ENCODE results near the gene CKAP2L. TPM values are rescaled to one million over a fixed set of nuclear protein-coding genes. Genes with fewer than 3 reads are reported as not detected.

CKAP2L gene
- polyA plus RNA-seq, 4 donors: 12.5 to 15.4 (median 13.8) TPM

DNA sequence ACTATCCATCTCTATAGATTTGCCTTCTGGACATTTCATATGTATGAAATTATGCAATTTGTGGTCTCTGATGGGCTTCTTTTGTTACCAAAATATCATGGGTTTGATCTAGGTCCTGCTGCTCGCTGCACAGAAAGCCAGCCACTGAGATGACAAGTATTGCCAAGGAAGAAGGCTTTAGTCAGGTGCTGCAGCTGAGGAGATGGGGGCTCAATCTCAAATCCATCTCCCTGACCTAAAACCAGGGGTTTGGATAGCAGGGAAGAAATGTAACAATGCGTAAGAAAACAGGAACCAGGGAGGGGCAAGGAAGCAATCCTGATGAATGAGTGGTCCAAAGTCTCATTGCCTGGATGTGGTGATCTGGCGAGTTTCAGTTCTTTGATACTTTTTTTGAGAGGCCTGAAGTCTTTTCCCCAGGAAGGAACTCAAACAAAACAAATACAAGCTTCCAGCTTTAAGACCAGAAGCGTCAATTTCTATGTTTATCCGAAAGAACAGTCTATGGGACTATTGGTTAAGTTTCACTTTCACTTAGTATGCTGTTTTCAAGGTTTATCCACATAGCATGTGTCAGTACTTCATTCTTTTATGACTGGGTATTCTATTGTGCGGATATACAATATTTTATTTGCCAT lies 3.4 kb upstream of the CKAP2L start:
- no peak for DNase-seq (ENCODE audit: low read depth in 4 of 4, low spot score in 2 of 4)

DNA sequence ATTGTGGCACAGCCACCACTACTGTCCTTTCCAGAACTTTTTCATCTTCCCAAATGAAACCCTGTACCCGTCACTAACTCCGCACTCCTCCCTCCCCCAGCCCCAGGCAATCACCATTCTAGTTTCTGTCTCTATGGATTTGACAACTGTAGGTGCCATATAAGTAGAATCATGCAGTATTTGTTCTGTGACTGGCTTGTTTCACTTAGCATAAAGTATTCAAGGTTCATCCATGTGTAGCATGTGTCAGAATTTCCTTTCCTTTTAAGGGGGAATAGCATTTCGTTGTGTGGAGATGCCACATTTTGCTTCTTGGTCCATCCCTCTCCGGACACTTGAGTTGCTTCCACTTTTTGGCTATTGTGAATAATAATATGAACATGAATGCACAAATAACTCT lies 842 bp upstream of the CKAP2L start:
- peak in 1 of 4 donors; percentile 2 for DNase-seq (ENCODE audit: low read depth in 4 of 4, low spot score in 2 of 4)

DNA sequence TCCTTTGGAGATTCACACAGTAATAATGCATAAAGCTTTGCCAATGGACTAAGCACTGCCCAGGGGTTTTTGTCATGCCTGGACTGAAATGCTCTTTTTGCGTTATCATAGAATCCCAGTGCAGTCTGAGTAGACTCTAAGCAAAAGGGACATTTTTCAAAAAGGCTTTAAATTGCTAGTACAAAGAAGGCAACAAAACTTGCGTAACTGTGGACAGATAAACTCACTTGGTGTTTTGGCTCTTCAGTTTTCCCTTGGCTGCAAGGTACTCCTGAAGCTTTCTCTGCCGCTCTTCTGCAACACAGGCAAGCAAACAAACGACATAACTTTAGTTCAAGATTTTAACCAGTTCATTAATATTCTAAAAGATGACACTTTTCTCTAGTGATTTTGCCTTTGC lies 2.1 kb downstream of the CKAP2L start:
- no peak for DNase-seq (ENCODE audit: low read depth in 4 of 4, low spot score in 2 of 4)

DNA sequence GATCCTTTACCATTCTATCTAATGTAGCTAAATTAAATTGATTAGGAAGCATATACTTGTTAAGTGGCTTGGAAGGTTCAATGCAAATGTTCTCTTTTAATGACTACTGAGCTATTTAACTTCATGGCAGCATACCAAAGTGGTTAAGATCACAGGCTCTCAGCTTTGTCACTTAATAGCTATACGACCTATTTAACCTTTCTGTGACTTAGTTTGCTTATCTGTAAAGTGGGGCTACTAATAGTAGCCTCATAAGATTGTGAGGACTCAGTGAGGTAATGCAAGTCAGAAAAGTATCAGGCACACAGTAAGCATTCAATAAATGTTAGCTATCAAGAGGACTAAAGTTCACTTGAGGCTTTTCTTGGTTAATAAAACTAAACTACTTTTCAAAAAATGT lies 4.3 kb downstream of the CKAP2L start:
- DNase-seq (ENCODE audit: low read depth in 4 of 4, low spot score in 2 of 4): no peak

DNA sequence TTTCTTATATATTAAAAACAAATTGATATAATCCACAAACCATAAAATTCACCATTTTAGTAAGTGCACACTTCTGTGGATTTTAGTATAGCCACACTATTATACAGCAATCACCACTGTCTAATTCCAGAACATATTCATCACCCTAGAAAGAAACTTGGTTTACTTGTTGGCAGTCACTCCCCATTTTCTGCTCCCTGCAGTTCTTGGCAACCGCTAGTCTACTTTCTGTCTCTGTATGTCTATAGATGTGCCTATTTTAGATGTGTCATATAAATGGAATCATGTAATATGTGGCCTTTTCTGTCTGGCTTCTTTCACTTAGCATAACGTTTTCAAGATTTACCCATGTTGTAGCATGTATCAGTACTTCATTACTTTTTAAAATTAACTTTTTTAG lies 5.7 kb downstream of the CKAP2L start:
- DNase-seq (ENCODE audit: low read depth in 4 of 4, low spot score in 2 of 4): no peak

DNA sequence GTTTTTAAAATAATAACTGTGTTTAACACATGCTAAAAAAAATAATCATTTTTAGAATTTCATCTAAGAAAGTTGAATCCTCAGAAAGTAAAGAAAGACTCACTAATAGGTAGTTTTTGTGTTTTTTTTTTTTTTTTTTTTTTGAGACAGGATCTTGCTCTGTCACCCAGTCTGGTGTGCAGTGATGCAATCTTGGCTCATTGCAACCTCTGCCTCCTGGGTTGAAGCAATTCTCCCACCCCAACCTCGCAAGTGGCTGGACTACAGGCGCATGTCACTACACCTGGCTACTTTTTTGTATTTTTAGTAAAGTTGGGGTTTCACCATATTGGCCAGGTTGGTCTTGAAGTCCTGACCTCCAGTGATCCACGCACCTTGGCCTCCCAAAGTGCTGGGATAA lies 7.1 kb downstream of the CKAP2L start:
- DNase-seq (ENCODE audit: low read depth in 4 of 4, low spot score in 2 of 4): no peak

DNA sequence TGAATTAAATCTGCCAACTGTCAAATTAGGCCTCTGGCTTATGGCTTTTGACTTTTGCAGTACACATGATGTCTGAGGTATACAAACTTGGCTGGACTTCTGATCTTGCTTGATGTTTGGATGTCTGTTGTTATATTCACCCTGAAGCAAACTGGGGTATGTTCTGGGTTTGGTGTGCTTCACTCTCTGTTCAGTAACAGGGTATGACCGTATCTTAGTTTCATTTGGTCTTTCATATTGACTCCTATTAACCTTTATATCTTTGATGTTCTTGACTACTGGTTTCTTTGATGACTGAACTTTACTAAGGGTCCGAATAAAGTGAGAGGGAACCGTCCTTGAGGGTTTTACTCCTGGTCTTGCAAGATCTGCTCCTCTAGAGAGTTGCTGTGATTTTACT lies 8.2 kb downstream of the CKAP2L start:
- no peak for DNase-seq (ENCODE audit: low read depth in 4 of 4, low spot score in 2 of 4)

DNA sequence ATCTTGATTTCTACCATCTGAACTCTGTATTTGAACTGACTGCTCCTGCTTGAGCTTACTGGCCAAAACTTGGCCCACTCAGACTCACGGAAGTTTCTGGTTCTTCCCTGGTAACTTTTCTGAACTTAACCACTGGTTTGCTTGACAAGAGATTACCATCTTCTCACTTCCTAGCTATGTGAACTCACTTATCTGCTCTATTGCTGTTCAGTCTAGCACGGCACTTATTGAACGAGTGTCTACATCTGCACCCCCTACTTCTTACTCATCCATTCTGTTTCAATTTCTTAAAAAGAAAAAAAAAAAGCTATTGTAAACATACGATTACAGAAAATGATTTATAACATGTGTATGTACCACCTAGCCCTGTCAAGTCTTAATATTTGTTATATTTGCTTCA lies 9.0 kb downstream of the CKAP2L start:
- DNase-seq (ENCODE audit: low read depth in 4 of 4, low spot score in 2 of 4): no peak

DNA sequence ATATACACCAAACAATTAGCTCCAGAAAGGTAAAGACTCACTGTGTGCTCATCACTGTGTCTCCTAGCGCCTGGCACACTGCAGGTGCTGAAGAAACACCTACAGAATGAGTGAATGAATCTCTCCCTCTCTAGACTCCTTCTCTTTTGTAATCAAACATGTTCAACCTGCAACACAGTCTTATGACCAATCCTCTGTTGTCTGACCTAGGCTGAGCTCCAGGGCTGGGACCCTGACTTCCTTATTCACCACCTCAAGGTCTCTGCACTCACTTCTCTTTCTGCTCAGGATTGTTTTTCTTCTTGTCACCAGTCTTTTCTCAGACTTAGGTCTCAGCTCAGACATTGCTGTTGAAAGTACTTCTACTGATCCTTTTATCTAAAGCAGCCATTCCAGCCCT lies 9.8 kb downstream of the CKAP2L start:
- DNase-seq (ENCODE audit: low read depth in 4 of 4, low spot score in 2 of 4): no peak

DNA sequence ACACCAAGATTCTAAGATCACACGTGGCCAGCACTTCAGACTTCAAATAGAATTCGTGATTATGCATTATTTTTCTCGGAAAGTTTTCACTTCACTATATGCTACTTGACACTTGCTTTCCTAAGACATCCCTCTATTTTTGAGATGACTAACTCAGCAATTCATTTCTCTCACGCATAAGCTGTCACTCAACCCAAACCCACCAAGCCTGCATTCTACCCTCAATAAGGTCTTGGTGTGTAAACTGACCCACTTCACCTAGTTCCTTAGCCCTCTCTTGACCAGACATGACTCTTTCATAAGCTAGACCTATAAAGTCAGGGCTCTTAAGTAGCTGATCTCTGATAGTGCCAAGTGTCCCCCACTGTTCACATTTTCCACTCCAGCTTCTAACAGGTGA lies 11.7 kb downstream of the CKAP2L start:
- DNase-seq (ENCODE audit: low read depth in 4 of 4, low spot score in 2 of 4): no peak

DNA sequence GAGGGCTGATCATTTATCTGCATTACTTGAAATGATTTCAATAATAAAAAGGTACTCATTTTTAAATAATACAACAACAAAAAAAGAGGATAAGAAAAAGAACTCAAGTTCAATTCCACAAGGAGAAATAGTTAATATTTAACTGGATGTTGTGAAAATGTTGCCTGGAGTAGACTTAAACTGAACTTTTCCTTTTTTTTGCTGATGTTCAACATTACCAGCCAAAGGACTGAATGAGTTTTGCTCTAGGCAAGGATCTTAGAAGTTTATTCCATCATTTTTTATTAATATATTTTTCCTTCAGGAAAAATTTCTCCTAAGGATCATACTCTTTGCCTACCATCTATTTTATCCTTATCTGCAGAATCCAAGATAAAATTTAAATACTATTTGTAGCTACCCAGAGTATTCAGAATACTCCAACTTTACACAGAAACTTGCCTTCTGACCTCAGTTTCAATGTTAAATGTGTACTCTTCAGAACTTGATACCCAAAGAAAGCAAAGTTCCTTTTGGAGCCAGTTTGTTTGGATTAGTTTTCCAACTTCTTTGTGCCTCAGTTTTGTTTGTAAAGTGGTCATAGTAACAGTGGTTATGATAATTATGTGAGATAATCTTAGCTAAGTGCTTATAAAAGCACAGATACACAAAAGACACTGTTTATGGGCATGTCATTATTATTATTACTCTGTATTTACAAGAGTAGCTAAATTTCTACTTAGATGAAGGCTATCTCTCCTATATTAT lies 12.8 kb downstream of the CKAP2L start:
- DNase-seq (ENCODE audit: low read depth in 4 of 4, low spot score in 2 of 4): no peak

DNA sequence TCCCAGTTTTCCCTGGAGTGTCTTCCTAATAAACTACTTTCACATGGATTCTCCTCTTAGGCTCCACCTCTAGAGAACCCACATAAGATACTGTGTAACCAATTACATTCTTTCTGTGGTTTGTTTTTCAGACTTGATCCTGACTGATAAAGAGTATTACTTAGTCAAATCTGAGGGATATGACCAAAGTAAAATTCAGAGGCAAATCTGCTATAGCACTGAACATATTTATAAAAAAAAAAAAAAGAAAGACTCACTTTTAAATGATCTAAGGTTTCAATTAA lies 13.9 kb downstream of the CKAP2L start:
- no peak for DNase-seq (ENCODE audit: low read depth in 4 of 4, low spot score in 2 of 4)

DNA sequence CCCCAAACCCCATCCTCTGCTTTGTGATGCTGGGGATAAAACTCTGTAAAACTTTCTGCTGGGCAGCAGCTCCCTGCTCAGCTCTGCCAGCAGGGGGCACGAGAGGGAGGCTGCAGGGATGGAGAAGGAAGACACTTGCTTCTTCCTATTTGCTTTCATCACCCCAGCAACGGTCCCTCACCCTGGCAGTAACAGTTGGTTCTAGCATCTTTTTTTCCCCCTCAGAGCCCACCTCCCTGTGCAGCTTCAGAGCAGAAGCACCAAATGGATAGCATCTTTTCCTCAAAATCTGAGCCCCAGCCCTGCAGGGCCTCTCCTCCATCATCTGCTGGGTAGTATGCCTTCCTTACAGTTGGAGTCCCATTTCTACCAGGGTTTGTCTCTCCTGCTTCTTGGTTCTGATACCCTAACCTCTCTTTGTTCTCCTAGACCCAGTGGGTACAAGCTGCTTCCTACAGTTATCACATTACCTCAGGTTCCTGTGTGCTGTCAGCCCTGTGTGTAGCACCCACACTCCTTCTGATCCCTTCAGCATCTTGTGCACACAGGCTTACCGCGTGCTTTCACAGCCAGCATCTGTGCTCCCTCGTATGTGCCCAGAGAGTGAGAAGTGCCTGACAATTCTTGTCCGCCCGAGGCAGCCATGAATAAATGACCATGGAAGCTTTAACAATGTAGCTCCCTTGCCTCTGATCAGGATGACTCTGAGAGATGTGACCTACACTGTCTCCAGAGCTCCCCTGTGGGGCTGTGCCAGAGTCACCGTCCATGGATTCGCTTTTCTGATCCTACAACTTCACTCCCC lies 14.5 kb downstream of the CKAP2L start:
- no peak for DNase-seq (ENCODE audit: low read depth in 4 of 4, low spot score in 2 of 4)

DNA sequence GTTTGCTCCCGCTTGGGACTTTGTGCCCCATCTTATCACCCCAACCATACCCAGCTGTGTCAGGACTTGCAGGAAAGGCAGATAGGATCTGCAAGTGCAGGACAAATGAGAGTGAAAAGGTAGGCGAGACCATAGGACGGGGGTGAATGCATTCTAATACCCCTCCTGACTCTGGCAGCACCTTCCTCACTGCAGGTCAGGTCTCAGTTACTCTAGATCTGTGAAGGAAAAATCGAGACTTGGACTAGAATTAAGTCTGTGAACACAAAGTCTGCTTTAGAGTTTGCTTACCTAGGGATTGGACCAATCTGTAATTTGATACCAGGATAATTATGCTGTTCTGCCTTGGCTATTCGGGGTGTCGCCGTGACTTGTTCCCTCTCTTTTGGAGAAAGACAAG lies 23.9 kb downstream of the CKAP2L start:
- no peak for DNase-seq (ENCODE audit: low read depth in 4 of 4, low spot score in 2 of 4)

DNA sequence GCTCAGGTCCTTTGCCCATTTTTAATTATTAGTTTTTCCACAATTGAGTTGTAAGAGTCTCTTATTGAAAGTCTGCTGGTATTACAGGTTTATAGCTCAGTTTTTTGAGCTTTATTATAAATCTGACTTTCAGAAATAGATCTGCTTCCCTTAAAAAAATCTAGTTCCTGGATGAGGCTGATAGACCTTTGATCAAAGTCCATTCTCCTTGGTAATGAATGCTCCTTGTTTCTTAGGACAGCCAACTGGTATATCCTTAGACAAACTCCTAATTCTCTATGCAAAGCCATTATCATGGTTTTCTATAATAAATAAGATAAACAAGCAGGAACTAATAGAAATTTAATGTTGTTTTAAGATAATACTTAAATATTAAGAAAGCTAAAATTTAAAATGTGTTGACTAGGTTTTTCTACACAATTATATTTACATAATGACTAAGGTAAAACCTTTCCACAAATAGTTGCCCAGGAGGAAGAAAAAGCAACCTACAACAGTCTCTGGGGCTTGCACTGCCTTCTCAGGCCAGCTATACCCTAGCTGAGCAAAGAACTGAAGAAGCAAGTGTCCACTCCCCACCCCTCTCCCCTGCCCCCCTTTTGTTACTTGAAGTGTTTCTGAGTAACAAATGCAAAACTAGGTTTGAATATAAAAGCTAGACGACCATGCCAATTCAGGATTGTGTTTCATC lies 26.7 kb downstream of the CKAP2L start:
- no peak for DNase-seq (ENCODE audit: low read depth in 4 of 4, low spot score in 2 of 4)

DNA sequence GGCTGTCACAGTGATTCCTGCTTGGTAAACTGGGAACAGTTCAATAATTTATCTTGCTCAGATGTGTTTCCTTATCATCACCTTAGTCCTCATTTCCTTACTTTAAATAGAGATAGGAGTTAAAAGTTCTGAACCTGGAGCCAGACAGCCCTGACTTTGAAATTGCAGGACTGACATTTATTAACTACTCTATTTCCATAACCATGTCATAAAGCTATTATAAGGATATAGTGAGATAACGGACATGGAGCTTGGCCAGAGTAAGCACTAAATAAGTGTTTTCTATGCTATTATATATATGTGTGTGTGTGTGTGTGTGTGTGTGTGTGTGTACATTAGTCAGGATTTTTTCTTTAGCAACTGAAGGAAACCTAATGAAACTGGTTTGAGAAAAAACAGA lies 30.5 kb downstream of the CKAP2L start:
- no peak for DNase-seq (ENCODE audit: low read depth in 4 of 4, low spot score in 2 of 4)

DNA sequence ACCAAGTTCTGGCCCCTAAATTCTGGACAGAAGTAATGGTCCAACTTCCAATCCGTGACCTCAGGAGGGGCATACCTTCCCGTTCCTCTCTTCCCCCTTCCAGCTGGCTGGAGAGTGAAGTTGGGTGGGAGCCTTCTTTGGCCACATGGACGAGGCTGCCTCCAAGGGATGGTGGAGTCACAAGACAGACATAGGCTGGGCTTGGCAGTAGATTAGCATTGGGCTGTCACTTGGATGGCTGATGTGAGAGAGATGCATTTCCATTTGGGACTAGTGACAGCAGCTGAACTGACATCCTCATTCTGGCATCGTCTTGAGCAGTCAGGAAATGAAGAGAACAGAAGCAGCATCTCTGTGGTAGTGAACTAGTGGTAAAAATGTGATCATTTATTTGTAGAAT lies 31.0 kb downstream of the CKAP2L start:
- DNase-seq (ENCODE audit: low read depth in 4 of 4, low spot score in 2 of 4): no peak

DNA sequence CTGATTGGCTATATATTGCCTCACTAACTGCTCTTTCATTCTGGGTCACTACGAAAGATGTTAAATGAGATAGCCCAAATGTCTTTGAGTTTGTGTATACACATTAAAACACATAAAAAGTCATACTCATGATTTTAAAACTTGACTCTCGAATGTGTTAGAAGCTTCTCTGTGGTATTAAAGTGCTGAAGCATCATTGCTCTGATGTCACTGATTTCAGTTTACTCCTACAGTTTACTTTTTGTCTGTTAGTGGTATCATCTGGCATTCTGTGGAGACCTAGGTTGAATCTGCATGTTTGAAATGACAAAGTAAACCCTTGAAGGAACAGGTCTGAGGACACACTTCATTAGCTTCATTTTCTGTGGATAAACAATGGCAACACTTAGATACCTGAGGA lies 32.9 kb downstream of the CKAP2L start:
- no peak for DNase-seq (ENCODE audit: low read depth in 4 of 4, low spot score in 2 of 4)

DNA sequence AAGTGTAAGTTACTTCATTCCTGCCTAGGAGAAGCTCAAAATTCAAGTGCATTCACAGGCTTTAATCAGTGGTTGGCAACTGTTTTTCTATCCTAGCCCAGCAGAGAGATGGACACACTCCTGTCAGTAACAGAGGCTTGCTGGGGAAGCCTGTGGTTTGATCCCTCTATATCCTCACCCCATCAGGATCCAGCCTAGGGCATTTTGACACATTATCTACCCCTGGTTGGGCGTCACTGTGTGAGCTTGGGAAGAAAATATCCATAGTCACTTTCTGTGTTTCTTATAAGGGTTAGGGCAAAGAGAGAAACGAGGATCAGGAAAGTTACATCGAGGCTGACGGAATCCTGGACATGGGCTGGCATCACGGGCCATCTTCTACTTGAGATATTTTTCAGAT lies 33.6 kb downstream of the CKAP2L start:
- no peak for DNase-seq (ENCODE audit: low read depth in 4 of 4, low spot score in 2 of 4)

DNA sequence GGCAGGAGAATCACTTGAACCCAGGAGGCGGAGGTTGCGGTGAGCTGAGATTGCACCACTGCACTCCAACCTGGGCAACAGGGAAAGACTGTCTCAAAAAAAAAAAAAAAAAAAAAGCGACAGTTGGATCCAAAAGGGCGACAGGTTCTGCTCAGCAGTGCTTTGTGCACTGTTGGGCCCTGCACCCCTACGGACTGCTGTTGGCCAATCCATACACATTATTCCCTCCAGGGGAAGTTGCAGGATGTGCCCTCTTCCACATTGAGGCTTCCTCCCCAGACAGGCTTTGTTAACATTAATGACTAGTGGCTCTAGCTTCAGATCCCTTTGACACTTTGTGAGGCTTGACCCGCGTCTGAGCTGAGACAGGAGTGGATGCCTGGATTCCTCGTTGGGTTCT lies 34.2 kb downstream of the CKAP2L start:
- DNase-seq (ENCODE audit: low read depth in 4 of 4, low spot score in 2 of 4): no peak

DNA sequence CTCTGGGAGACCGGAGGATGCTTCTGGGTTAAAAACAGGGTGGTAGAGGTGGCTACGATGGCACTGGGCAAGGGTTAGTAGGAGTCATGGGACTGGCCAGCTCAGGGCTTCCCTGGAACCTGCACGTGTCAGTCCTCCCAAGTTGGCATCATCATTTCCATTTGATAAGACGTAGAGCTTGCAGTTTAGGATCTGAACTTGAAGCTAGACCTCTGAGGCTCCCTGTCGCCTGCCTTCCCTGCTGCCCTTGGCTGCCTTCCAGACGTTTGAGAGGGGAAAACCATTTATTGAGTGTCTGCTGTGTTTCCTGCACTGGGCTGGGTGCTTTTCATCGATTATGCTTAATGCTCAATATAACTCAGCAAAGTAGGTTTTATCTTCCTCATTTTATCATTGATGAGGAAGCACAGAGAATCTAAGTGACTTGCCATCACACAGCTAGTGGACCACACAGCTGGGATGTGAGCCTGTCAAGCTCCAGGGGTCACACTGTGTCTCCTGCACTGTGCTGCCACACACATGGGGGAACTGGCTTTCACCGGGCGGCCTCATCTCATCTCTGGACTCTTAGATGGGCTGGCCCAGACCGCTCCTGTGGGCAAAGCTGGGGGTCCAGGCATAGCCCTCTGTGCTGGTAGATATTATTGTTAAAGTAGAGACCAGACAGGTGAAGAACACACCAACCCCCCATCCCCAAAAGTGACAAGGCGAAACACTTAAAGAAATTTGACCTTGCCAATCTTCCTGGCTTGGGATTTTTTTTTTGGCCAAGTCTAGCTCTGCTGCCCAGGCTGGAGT lies 35.8 kb downstream of the CKAP2L start:
- DNase-seq (ENCODE audit: low read depth in 4 of 4, low spot score in 2 of 4): no peak

Data from left renal cortex interstitium (tissue), 4 donors.